HG03442 (cell line): Measurements from ENCODE around the gene MAPK11.

Source experiments
- ATAC-seq: cut with Tn5 transposase; IDR thresholded peaks from one replicate; pipeline ENCODE4 v1.9.1; 2021; ENCODE audit warnings: mild to moderate bottlenecking, moderate library complexity; ENCODE audit not compliant: unreplicated experiment

Gene MAPK11

GRCh38 chr22:50227579-50228215 lies 42.5 kb downstream of the MAPK11 start:
- ATAC-seq, result no peak

- no peak for ATAC-seq
Observed at GRCh38 chr22:50226875-50227165, 43.4 kb downstream of the MAPK11 start.

- ATAC-seq, result no peak
Observed at GRCh38 chr22:50226063-50226874, 43.9 kb downstream of the MAPK11 start.

GRCh38 chr22:50225200-50225969 lies 44.8 kb downstream of the MAPK11 start:
- no peak for ATAC-seq

GRCh38 chr22:50224071-50224470 lies 46.1 kb downstream of the MAPK11 start:
- no peak for ATAC-seq

- ATAC-seq, result no peak
Observed at GRCh38 chr22:50222508-50222907, 47.7 kb downstream of the MAPK11 start.

GRCh38 chr22:50221410-50222300 lies 48.5 kb downstream of the MAPK11 start:
- ATAC-seq, result no peak

GRCh38 chr22:50220603-50221409 lies 49.4 kb downstream of the MAPK11 start:
- no peak for ATAC-seq

GRCh38 chr22:50219800-50220602 lies 50.2 kb downstream of the MAPK11 start:
- no peak for ATAC-seq

- ATAC-seq, result no peak
Observed at GRCh38 chr22:50218996-50219727, 51.0 kb downstream of the MAPK11 start.

GRCh38 chr22:50218153-50218995 lies 51.8 kb downstream of the MAPK11 start:
- no peak for ATAC-seq

GRCh38 chr22:50217543-50218152 lies 52.5 kb downstream of the MAPK11 start:
- ATAC-seq, result no peak

- ATAC-seq, result no peak
Observed at GRCh38 chr22:50216684-50217520, 53.3 kb downstream of the MAPK11 start.

GRCh38 chr22:50216055-50216683 lies 54.0 kb downstream of the MAPK11 start:
- no peak for ATAC-seq

GRCh38 chr22:50215297-50216054 lies 54.7 kb downstream of the MAPK11 start:
- no peak for ATAC-seq
